HUES48 (cell line): ENCODE data around the gene NOLC1.
A peak's percentile ranks its signal among the peaks of the same experiment; 100 is the strongest.
"Not testable (repeated sequence)": the region's sequence is repeated elsewhere in the genome, so short reads cannot be mapped to it uniquely, and the experiment has no call there.

Source experiments
- H3K27ac ChIP-seq: one replicate; pipeline ENCODE4 v1.7.0; 2013; ENCODE audit warnings: low read depth, low read length, inconsistent platforms
- H3K27me3 ChIP-seq: 2 replicates; pipeline ENCODE4 v1.6.1; 2013; ENCODE audit warnings: mild to moderate bottlenecking, low read length; ENCODE audit not compliant: control insufficient read depth, insufficient read depth
- H3K36me3 ChIP-seq: 2 replicates; pipeline ENCODE4 v1.6.1; 2013; ENCODE audit warnings: low read length; ENCODE audit not compliant: control insufficient read depth, insufficient read depth
- H3K4me1 ChIP-seq: 2 replicates; pipeline ENCODE4 v1.6.1; 2013; ENCODE audit warnings: mild to moderate bottlenecking, low read length; ENCODE audit not compliant: control insufficient read depth, insufficient read depth
- H3K4me3 ChIP-seq: 2 replicates; pipeline ENCODE4 v1.5.1; 2013; ENCODE audit warnings: mild to moderate bottlenecking, low read depth, low read length
- H3K9ac ChIP-seq: 2 replicates; pipeline ENCODE4 v1.6.1; 2013; ENCODE audit warnings: mild to moderate bottlenecking, low read depth, low read length, moderate library complexity
- H3K9me3 ChIP-seq: 2 replicates; pipeline ENCODE4 v1.6.1; 2013; ENCODE audit warnings: low read length; ENCODE audit not compliant: control insufficient read depth, insufficient read depth

NOLC1 gene

DNA sequence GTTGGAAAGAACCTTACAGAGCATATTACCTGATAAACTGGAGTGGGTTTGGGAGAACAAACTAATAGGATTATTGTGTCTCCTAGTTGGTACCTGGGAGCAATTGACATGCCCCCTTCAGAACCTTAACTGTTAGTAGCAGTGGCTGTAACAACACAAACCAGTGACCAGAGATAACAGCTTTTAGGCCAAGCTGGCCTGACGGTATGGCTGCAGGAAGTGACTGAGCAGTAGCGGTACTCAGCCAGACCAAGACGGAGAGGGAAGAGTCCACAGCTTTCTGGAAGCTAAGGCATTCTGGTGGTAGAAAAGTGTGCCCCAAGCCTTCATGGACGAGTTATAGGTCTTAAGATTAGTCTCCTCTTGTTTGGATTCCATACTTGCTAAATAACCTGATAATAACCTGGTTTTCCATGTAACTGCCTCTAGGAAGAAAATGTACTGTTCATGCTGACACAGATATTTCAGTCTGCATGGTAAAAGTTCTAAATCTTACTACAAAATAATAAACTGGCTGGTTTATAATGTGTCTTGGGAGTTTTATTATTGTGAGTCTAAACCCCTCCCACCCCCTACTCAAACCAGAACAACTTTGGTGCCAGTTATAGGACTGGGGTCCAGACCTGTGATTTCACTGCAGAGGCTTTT, 11.3 kb downstream of the NOLC1 start:
- no peaks in the 10 kb centered on the region for H3K27me3 ChIP-seq
- peaks cover 55% of the 10 kb centered on the region for H3K36me3 ChIP-seq
- H3K27ac ChIP-seq, result peak overlapping the region; percentile 64
- H3K4me1 ChIP-seq, result peaks cover 13% of the 10 kb centered on the region
- no peaks in the 10 kb centered on the region for H3K9me3 ChIP-seq
- no peak overlapping the region for H3K9ac ChIP-seq
- 0 out of 2 replicates have a peak overlapping the region, but pooled peaks have one; percentile 23 for H3K4me3 ChIP-seq

GRCh38 chr10:102167861-102168260, 15.7 kb downstream of the NOLC1 start:
- Histone ChIP-seq H3K9me3 (no peaks in the 10 kb centered on the region), H3K4me3 (no peak overlapping the region)

GRCh38 chr10:102170602-102171001, 18.4 kb downstream of the NOLC1 start:
- Histone ChIP-seq H3K36me3 (no peaks in the 10 kb centered on the region), H3K27ac (no peak overlapping the region), H3K27me3 (no peaks in the 10 kb centered on the region), H3K4me3 (no peak overlapping the region), H3K9me3 (no peaks in the 10 kb centered on the region), H3K9ac (no peak overlapping the region), H3K4me1 (no peaks in the 10 kb centered on the region)

More at GRCh38 chr10:102167861-102168260, 15.7 kb downstream of the NOLC1 start:
- peaks cover 11% of the 10 kb centered on the region for H3K36me3 ChIP-seq
- H3K4me1 ChIP-seq, result peaks cover 13% of the 10 kb centered on the region
- no peaks in the 10 kb centered on the region for H3K27me3 ChIP-seq
- H3K9ac ChIP-seq, result no peak overlapping the region
- no peak overlapping the region for H3K27ac ChIP-seq

DNA sequence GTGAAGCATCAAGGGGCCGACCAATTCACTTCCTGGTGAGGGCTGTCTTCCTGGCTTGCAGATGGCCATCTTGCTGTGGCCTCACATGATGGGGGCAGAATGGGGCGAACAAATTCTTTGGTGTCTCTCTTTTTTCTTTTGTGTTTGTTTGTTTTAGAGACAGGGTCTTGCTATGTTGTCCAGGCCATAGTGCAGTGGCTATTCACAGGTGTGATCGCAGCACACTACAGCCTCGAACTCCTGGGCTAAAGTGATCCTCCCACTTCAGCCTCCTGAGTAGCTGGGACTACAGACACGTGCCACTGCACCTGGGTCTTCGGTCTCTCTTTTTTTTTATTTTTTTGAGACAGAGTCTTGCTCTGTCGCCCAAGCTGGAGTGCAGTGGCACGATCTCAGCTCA, 20.1 kb downstream of the NOLC1 start:
- no peaks in the 10 kb centered on the region for H3K4me1 ChIP-seq
- H3K27ac ChIP-seq, result no peak overlapping the region
- no peaks in the 10 kb centered on the region for H3K27me3 ChIP-seq
- no peak overlapping the region for H3K4me3 ChIP-seq
- no peaks in the 10 kb centered on the region for H3K36me3 ChIP-seq
- H3K9me3 ChIP-seq, result no peaks in the 10 kb centered on the region
- H3K9ac ChIP-seq, result no peak overlapping the region

- Histone ChIP-seq H3K4me1 (no peaks in the 10 kb centered on the region), H3K9me3 (no peaks in the 10 kb centered on the region), H3K27ac (no peak overlapping the region), H3K9ac (no peak overlapping the region), H3K4me3 (no peak overlapping the region), H3K27me3 (no peaks in the 10 kb centered on the region), H3K36me3 (no peaks in the 10 kb centered on the region)
These were observed 23.2 kb downstream of the NOLC1 start for GRCh38 chr10:102175415-102175814.

- no peak overlapping the region for H3K27ac ChIP-seq
- no peaks in the 10 kb centered on the region for H3K36me3 ChIP-seq
- H3K4me3 ChIP-seq, result no peak overlapping the region
- H3K4me1 ChIP-seq, result no peaks in the 10 kb centered on the region
- H3K9ac ChIP-seq, result no peak overlapping the region
- H3K27me3 ChIP-seq, result no peaks in the 10 kb centered on the region
- H3K9me3 ChIP-seq, result peaks cover 21% of the 10 kb centered on the region; the same call in 1 of the 2 replicates
These were observed 32.4 kb downstream of the NOLC1 start for GRCh38 chr10:102184606-102185005.

DNA sequence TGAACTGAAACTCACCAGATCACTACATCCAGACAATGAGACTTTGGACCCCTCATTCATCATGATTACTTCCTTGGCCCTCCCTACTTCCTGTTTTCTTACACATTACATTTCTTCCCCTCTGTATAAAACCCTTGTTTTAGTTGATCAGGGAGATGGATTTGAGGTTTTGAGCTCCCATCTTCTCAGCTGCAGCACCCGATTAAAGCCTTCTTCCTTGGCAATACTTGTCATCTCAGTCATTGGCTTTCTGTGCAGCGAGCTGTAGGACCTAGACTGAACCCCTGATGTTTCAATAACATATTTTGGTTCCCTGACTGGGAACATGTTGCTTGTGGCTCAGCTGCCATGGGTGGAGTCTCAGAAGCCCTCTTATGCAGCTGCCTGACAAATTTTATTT, 33.1 kb downstream of the NOLC1 start:
- Histone ChIP-seq H3K9ac (no peak overlapping the region), H3K4me3 (no peak overlapping the region), H3K36me3 (no peaks in the 10 kb centered on the region), H3K27ac (no peak overlapping the region), H3K27me3 (no peaks in the 10 kb centered on the region), H3K4me1 (no peaks in the 10 kb centered on the region), H3K9me3 (peaks cover 21% of the 10 kb centered on the region; the same call in 1 of the 2 replicates)

DNA sequence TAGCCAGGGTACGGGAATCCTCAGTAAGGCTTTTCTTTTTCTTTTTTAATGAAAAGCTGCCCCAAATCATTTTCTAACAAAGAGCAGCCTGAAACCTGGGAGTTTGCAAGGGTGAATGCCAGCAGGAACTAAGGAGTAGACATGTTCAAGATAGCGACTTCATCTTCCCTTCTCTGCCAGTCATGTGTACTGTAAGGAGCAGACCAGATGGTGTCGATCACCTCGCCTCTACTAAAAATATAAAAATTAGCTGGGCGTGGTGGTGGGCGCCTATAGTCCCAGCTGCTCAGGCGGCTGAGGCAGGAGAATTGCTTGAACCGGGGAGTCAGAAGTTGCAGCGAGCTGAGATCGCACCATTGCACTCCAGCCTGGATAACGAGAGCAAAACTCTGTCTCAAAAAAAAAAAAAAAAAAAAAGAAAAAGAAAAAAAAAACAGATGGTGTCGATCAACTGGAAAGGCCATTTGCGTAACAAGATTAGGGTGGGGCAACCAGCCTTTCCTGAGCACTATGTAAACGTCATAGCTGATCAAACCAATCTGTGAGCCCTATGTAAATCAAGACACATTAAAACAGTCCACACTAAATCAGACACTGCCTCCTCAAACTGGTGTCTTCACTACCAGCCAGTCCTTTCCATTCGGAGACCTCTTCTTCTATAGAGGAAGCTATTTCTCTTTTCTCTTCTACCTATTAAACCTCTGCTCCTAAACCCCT, 33.8 kb downstream of the NOLC1 start:
- Histone ChIP-seq H3K9ac (no peak overlapping the region), H3K9me3 (peaks cover 21% of the 10 kb centered on the region; the same call in 1 of the 2 replicates), H3K4me1 (no peaks in the 10 kb centered on the region), H3K36me3 (no peaks in the 10 kb centered on the region), H3K27me3 (no peaks in the 10 kb centered on the region), H3K4me3 (no peak overlapping the region), H3K27ac (no peak overlapping the region)

GRCh38 chr10:102188298-102188940, 36.2 kb downstream of the NOLC1 start:
- Histone ChIP-seq H3K4me3 (no peak overlapping the region), H3K27ac (no peak overlapping the region), H3K9ac (no peak overlapping the region)

GRCh38 chr10:102188941-102189898, 37.0 kb downstream of the NOLC1 start:
- H3K4me1 ChIP-seq, H3K27me3 ChIP-seq, H3K27ac ChIP-seq, H3K36me3 ChIP-seq, H3K9ac ChIP-seq, H3K4me3 ChIP-seq: not testable (repeated sequence)
- peaks cover 31% of the 10 kb centered on the region for H3K9me3 ChIP-seq

More at GRCh38 chr10:102188298-102188940, 36.2 kb downstream of the NOLC1 start:
- H3K4me1 ChIP-seq, result no peaks in the 10 kb centered on the region
- peaks cover 31% of the 10 kb centered on the region for H3K9me3 ChIP-seq
- no peaks in the 10 kb centered on the region for H3K36me3 ChIP-seq
- H3K27me3 ChIP-seq, result no peaks in the 10 kb centered on the region
